GM19395 (cell line): ENCODE measurements around the gene SORCS1.

Experiments
- ATAC-seq: cut with Tn5 transposase; IDR thresholded peaks from one replicate; pipeline ENCODE4 v1.9.1; 2021; ENCODE audit warnings: mild to moderate bottlenecking, moderate library complexity; ENCODE audit not compliant: unreplicated experiment

SORCS1 gene

DNA sequence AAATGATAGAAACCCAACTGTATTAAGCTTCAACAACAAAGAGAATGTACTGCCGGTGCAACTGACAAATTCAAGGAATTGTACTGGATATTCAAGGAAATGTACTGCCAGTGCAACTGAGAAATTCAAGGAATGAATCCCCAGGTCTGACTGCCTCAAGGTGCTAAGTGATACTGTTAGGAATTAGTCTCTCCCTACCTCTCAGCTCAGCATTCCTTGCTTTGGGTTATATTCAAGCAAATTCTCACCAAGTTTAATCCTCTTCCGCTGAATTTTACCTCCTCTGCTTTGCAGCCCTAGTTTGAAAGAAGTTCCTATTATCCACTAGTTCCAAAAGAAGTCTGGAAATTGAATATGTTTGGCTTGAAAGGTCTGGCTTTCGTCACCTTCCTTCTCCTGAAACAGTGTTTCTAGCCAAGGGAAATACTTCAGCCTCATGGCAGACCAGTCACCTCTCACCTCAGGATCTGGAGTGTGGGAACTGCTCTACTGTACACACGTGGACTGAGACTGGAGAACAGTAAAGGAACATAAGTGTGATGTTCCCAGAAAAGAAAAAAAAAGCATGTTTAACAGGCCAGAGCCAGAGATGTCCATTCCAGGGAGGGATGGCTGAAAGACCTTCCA lies 60.4 kb downstream of the SORCS1 start:
- no peak for ATAC-seq

DNA sequence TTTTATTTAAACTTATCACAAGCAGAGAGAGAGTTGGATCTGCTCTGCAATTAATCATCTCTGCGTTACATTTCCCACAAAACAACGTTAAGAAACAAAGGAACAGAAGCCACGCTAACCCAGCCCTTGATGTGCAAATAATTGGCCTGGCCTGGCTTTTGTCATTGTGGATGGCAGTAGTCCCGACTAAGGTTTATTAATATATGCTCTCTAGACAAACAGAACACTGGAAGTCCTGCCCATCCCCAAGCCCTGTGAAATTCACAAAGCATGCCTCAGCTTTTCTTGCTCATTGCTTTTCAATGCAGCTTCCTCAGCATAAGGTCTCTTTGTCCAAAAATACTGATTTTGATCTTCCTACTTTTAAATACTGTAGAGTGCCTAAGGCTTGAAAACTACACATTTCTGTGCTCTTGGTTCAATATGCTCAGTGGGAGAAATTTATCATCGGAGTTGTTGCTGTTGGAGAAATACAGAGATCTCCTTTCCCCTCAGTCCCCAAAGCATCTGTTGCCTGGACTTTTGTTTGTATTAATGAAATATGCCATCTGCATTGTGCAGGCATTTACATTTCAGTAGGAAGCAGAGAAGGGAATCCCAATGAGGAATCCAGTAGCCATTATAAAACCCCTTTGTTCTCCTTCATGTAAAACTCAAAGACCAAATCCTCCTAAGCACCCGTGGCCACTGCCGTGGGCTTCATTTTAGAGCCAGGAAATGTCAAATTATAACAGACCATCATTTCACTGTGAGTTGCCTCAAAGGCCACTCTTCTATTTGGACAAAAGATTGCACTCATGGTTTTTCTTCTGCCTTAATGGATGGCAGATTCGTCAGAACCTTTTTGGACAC lies 61.1 kb downstream of the SORCS1 start:
- ATAC-seq = no peak

DNA sequence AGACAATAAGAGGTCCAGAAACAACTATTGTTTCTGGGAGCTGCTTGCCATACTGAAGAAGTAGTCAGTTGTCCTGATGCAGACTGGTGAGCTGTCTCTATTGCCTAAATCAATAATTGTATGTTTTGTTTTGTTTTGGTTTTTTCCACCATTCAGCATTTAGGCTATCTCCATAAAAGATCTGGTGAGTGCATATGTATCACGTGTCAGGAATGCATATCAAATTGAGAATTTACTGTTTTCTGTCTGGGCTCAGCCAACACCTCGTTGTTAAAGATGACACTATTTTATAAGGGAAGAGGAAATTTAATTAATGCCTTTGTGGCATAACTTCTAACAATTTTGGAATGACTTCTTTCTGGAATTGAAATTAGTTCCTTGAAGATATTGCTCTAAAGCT lies 66.2 kb downstream of the SORCS1 start:
- no peak for ATAC-seq

DNA sequence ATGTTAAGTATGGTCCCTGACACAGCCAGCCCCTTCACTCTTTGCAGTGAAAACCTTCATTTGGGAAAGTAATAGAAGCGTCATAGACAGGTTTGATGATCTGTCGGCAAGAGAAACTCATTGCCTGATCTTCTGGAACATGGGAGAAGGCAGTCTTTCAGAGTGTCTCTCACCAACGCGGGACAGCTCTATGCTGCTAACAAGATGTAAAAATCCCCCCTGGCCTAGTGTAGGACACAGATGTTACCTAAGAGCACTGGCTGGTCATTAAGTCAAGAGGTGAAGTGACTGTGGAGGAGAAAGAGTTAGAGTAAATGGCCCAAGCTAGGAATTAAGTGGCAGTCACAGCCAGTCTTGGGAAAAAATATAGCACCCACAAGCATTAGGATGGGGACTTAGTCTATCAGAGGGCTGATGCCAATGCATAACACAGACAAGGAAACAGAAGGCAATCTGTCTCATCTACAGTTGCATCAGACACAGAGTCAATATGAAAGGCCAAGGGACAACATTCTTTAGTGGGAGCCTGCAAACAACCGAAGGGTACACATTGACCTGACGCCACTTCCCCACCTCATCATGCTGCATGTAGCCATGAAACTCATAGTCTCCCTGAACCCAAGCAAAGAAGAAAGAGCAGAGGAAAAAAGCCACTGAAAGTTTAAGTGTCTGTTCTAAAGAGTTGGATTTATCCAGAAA lies 69.5 kb downstream of the SORCS1 start:
- no peak for ATAC-seq

DNA sequence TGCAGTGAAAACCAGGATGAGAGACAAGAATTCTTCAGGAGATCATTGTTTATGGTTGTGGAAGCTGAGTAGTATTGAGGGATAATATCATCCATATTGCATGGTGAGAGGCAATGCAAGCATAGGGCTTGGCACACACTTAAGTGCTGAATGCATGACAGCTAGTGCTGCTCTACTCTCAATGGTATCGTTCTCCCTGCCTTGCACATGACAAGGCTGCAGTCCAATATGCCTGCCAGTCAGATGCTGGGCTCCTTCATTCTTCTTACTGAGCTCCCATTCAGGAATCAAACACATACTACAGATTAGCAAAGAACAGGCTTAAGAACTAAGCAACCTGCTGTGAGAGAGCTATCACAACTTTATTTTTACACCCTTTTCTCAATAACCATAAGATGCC lies 72.2 kb downstream of the SORCS1 start:
- ATAC-seq = no peak

DNA sequence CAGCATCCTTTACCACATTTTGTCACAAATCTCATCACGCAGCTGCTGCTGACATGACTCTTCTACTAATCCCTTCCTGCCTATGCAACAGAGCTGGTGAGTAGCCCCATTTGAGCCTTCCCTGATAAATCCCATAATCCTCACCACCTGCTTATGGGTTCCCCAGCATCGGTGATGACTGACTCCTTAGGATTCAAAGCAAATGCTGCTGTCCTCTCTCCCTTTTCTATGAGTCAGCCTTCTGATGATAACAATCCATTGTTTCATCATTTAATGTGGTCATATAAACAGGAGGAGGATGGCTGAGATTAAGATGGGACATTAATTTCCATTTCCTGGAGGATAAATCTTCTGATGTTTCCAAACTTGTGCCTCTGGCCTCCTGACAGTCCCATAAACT lies 73.4 kb downstream of the SORCS1 start:
- no peak for ATAC-seq

DNA sequence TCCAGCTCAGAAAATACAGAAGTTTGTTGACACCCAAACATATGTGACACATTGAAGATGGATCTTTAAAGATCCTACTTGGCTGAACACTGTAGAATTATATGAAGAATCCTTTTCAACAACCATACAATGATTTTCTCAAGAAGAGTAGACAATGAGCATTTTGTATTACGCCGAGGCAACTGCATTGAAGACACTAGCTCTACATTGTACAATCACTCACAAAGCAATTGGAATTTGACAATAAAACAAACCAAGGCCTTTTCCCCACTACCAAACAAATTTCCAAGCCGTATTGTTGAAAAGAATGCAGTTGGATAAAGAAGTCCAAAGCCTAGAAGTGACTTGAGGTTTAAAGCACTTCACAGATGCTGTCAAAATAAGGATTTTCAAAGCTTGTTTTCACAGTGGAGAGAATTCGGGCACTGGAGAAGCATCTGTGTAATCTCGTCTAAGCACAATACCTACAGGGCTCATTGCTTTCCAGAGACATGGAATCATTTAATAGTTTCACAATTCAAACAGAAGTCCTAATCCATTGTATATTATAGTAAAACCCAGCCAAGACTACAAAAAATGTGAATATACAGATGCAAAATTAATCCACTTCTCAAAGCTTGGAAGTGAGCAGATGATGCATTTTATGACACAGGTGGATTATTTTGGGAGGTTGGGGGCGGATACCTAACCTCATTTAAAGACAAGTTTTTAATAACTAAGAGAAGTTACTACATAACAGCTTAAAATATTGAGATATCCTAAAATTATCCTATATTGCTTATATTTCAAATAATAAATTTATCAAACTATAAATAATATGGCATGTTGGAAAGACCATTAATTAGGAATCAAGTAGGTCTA lies 78.6 kb downstream of the SORCS1 start:
- ATAC-seq = no peak

DNA sequence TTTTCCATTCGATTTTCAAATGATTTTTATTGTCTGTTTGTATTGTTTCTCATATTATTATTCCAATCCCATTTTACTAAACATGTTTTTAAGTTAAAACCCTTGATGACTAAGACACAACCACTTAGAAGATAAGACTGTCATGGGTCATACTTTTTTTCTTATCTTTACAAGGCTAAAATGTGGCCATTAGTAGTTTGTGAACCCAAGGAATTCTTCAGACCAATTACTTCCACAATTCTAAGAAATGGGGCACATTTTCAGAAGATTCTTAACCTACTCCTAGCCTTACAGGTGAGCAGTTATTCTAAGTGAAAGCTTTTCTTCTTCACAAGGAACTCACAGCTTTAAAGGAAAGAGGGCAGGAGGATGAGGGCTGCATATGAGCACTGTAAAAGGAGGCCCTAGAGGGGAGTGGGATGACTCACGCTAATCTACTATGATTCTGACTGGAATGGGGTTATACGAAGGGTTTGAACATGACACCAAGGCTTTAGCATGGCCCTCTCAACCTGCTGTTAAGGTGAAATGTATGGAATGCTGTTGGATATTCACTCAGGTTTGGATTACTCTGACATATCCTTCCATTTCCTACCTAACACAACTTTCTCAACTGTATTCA lies 81.0 kb downstream of the SORCS1 start:
- no peak for ATAC-seq

DNA sequence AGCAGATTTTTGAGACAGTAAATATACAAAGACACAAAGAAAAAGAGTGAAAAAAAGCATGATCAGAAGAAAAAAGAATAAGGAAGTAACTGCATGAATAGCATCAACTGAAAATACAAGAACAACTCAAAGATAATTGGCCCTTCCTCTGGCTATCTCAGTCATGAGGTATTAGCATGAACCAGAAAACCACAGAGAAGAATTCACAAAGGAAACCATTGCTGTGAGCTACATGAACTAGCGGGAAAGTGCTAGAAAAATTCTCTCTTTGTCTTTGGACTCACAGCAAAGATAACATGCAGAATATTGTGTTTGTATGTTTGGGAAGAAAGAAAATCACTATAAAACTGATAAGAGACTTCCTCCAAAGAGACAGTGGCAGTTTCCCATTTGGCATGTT lies 82.9 kb downstream of the SORCS1 start:
- ATAC-seq = no peak

DNA sequence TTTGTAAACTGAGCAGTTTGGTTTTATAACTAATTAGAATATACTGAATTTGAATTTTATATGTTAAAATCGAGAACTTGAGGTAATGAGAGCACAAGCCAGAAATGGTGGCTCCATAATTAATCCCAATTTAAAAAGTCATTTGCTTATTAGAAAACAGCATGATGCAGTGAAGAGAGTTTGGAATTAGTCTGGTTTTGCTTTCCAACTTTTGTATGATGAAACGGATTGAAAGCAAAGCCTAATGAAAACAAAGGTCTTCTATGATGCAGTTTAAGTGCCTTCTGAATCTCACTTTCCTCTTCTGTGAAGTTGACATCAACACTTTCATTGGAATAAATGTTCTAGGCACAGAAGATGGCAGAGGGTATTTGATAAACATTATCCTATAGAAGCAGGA lies 89.4 kb downstream of the SORCS1 start:
- ATAC-seq = no peak

DNA sequence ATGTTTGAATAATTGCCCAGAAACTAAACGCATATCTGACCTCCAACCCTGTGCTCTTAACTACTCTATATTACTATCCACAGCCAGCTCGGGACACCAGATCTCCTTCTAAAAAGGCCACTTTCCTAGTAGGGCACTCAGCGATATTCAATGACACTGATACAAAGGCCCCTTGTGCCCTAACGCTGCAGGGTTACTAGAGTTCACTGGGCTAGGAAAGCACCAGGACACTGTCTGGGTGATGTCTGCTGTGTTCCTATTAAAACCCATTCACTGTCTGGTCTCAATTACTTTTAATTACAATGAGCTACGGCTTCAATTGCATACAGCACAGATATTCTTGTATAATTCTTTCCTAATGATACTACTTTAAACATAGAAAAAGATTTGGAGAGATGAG lies 91.7 kb downstream of the SORCS1 start:
- ATAC-seq = no peak

DNA sequence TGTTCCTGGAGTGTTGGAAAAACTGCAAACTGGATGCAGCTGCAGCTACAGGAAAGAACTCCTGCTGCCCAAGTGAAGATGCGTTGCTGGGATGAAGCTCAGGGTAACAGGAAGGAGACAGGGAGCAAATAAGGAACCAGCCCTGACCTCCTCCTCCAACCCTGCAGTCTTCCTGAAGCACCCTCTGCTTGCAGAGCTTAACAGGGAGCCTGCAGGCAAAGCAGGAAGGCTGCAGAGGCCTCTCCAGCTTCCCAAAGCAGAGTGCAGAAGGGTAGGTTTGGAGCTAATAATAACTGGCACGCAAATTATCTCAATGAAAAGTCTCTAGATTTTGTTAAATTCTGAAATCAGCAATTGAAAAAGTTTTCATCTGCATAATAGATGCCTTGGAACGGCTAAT lies 92.5 kb downstream of the SORCS1 start:
- no peak for ATAC-seq

DNA sequence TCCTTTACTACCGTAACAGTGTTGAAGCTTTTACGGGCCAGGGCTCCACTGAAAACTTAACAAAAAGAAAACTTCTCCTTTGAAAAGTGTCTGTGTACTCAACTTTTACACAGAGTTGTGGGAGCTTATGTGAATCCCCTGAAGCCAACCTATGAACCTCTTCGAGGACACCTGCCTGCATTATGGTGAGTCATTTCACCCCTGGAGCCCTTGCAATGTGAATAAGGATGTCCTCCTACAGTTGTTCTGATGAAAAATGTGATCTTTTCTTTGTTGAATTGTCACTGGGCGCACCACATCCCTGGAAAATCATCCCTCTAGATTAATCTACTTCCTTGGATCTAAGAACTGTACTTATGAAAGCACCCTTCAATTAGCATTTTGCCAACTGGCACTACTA lies 93.2 kb downstream of the SORCS1 start:
- no peak for ATAC-seq

DNA sequence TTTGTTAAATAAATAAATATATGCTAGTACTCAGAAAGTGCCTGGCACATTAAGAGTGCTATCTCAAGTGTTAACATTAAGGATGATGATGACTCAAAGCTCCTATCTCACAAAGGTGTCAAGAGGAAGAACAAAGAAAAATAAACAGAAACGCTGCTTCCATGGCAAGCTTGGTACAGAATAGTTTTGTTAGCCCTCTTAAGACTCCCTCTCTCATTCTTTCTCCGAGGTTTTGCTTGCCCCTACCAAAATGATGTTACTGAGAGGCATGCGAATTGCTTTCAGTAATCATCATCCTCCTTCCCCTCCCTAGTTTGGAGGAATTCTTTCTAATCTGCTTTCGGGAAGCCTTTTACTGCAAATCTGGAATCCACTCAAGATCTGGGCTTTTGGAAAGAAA lies 96.7 kb downstream of the SORCS1 start:
- no peak for ATAC-seq

DNA sequence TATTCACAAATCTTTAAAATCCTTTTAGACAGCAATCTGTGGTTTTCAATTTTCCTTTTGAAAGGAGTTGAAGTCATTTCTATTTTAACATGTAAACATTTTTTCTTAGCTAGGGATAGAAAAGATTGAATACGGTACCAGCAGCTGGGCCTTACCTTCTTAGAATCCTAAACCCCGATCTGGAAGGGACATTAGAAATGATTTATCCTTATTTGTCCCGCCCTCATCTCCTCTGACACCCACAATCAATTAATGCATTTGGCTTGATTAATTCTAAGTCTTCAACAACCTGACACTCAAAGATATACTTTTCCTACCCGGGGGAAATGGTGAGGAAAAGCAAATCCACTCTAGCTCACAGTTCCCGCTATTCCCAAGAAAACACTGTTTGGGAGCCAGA lies 100.4 kb downstream of the SORCS1 start:
- ATAC-seq = no peak

DNA sequence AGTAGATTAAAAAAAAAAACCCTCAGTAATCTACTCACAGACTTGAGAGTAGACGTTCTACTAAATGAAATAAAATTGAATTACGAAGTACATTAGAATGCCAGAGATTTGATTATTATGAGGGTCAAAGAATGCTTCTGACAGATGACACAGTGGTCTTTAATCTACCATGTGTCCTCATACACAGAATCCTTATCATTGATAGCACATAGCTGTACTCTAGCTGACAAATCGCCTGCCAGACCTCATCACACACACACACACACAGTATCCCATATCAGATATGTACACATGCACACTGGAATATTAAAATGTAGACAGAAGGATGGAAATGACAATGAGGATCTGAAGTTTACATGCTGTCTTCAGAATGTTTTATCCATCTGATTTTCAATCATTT lies 104.6 kb downstream of the SORCS1 start:
- no peak for ATAC-seq

DNA sequence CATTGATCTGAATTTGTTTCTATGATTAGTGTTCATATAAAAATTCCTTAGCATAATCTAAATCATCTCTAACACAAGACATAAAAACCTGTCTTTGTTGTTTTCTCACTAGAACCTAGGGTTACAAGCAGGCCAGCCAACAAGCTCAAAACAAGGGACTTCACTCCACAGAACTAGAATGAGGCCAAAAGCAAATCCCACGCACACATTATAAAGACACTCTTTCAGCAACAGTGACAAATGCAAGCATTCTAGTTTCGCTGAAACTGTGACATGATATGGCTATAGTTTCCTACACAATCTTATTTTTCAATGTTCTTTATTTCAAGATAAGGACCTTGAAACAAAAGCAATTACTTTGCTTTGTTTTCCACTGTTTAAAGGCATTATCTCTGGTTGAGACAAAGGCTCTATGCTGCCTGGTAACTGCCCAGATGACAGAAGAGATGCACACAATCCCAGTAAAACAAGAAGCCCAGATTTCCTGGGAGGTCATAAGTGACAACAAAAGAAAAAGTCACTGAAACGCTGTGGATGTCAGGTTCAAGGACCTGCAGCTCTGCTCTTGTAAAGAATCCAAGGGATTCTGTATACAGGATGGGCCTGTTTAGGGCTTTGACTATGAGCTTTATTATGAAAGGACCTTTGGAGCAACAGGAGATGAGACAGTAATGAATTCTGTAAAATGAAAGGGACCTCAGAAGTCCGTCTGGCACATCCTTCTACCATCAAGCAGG lies 105.3 kb downstream of the SORCS1 start:
- ATAC-seq = no peak

DNA sequence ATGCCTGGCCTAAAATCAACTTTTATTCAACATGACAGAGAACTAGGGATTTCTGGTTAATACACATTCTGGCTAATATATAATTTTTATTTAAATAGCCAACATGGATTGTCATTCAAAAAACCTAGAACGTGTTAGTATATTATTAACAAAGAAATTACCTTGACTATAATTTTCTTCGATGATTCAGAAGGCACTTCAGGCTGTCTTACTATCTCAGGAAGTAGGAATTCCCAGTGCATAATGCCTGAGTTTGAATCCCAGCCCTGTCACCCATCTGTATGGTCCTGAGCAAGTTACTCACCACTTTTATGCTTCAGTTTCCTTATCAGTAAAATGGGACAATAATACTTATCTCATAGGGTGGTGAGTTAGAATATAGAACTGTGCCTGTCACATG lies 106.2 kb downstream of the SORCS1 start:
- ATAC-seq = no peak

DNA sequence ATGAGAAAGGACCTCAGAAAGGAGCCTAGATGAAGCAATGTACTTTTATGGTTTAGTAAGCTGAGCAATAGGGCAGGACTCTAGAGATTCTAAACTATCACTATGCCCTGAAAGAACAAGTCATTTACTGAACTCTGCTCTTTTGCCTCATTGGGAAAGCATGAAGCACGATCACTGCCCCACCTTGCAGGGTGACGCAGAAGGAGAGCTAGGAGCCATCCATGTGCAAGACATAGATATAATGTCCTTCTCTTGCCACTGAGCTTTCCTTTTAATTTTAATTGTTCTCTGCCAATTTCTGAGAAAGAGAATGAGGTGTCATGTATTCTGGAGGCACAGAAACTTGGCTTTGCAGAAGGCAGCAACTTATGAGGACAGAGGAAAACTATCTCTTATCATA lies 108.3 kb downstream of the SORCS1 start:
- no peak for ATAC-seq
